ENCODE measurements around the gene UPP2.

The UPP2 gene

GRCh38 chr2:158142568-158143332 is 41.1 kb downstream of the UPP2 start:
- no peak for DNase-seq

DNA sequence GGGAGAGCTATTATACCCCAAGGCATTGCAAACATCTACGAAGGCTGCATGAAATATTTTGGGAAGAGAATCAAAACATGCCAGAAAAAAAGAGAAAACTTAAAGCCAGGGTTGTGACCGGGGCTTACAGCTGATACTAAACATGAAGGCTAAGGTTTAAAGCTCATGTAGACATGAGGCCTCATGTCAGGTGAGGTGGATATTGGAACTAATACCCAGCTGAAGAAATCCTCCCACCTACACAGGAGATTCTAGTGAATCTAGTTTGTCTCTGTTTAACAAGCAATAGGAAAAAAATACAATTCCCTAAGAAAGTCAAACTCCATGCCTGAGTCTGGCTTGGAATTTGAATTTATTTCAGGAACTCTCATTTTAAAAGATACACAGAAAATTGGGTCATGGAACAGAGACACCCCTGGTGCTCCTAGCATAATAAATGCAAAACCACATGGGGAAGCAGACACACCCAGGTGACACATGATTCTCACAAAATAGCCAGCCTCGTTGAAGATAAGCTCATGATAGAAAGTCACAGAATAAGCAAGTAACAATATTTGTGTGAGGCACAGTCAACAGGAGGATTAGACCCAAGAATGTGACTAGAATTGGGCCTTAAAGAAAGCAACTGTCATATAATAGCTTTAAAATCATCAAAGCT is 42.2 kb downstream of the UPP2 start:
- no peak for DNase-seq

DNA sequence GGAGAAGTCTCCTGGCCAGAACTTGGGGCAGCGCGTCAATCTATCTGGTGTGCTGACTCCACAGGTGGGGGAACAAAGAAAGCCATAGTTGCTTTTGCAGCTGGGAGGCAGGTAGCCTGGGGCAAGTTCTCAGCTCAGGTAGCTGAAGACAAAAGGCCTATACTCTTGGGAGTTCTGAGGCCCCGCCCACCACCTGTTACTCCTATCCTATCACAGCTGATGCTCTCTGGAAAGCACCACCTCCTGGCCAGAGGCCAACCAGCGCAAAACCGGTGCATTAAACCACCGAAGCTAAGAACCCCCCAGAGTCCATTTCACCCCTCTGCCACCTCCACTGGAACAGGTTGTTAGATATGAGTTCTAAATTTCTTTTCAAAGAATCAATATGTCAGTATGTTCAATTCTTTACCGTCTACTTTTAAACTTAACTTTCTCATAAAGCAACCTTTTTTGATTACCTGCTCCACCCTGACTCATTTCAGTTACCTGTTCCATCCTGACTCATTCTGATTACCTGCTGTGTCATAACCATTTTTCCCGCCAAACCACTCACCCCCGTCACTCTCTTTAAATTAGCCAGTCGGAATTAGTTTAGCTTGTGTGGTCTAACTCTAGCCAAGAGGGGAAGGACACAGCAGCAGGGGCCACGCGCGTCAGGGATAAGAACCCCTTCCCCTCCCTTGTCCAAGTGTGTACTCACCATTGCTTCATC is 43.4 kb downstream of the UPP2 start:
- DNase-seq, result no peak

DNA sequence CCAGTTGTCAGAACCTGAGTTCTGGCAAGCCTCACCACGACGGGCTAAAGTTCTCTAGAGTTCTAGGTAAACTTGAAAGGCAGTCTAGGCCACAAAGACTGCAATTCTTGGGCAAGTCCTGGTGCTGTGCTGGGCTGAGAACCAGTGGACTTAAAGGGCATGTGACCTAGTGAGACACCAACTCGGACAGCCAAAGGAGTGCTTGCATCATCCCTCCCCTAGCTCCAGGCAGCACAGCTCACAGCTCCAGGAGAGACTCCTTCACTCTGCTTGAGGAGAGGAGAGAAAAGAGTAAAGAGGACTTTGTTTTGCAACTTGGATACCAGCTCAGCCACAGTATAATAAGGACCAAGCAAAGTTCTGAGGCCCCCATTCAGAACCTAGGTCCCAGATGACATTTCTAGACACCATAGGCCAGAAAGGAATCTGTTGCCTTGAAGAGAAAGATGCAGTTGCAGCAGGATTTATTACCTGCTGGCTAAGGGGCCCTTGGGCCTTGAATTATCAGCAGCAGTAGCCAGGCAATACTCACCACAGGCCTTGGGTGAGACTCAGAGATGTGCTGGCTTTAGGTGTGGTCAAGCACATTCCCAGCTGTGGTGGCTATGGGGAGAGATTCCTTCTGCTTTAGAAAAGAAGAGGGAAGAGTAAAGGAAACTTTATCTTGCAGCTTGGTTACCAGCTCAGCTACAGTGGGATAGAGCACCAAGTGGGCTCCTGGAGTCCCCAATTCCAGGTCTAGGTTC is 51.8 kb downstream of the UPP2 start:
- DNase-seq, result no peak

- DNase-seq, result no peak
Observed at GRCh38 chr2:158154596-158154995, 52.9 kb downstream of the UPP2 start.

- DNase-seq, result no peak
Observed at GRCh38 chr2:158172719-158173118, 71.0 kb downstream of the UPP2 start.

GRCh38 chr2:158174495-158174894 is 72.8 kb downstream of the UPP2 start:
- no peak for DNase-seq

GRCh38 chr2:158174956-158175355 is 73.3 kb downstream of the UPP2 start:
- no peak for DNase-seq

- peak; percentile 17 for DNase-seq
Observed at GRCh38 chr2:158178646-158179045, 77.0 kb downstream of the UPP2 start.

DNA sequence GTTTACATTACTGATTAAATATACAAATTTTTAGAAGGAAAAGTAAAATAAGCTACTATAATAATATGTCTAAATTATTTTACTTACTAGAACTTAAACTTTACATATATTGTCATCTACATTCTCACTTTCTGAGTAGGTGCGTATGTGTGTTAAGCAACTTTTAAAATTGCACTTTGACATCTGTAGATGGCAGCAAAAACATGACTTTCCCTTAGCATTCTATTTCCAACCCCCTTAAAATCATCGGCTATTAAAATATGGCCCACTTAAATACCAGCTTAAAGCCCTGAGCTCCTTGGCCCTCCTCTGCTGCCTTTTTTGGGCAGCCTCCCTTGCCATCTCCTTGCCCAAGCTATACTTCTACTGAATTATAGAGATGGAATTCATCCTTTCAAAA is 78.0 kb downstream of the UPP2 start:
- DNase-seq, result no peak

DNA sequence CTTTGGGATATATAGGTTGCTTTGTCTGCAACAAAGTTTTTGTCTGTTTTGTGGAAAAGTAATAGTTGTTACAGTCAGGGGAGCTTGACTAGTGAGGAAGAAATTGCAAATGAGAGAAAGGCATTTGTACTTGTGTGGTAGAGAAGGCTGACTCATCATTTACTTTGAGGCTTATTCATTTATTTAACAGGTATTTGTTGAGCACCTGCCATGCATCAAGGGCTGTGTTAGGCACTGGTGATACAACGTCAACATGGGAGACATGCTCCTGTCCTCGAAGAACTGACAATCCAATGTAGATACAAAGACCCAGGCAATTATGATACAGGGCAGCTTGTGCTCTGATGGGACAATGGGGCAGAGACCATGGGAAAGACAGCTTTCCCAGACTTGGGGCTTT is 79.5 kb downstream of the UPP2 start:
- DNase-seq, result no peak

DNA sequence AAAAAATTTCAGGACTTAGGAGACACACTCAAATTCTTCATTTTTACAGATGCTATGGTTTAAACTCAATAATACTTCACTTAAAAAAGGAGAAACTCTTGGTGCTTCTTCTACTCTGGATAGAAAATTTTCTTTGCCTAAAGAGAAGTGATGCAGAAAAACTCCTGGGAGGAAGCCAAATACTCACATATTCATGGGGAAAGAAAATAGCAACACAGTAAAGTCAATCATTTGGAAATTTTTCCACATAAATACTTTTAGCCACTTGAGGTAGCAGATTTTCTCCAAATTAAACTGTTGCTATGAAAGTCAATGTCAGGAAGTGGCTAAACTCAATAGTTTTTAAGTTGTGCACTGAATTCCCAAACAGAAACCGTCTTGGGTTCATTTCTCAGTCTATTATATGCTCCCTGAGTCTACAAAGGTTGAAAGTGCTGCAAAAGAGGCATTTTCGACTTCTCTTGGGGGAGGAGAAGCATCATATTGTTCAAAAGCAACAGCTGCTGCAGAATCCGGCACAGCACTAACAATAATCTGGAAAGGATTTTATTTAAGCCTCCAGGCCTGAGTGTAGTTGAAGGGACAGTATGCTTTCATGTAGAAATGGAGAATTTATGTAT is 81.1 kb downstream of the UPP2 start:
- no peak for DNase-seq

DNA sequence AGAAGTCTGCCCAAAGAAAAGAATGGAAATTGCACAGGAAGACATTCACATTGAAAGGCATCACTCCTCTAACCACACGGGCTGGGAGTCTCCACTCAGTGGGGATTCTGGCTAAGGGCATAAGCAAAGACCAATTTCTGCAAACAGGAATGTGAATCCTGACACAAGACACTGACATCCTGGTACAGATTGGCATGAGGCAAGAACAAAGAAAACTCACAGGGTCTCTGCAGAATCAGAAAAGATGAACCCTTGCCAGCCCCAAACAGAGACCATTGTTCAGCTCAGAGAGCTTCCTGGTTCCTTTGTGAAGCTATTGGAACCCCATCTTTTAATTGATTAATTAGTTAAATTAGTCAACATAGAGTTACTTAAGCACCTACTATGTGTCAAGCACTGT is 82.3 kb downstream of the UPP2 start:
- DNase-seq, result no peak

GRCh38 chr2:158184556-158185343 is 83.1 kb downstream of the UPP2 start:
- no peak for DNase-seq

All from DMS79 treated with DMSO at 0.1 percent for 48 hours (cell line).